NCI-H1417 (cell line): ENCODE results near the gene WFIKKN2.
"Not testable (repeated sequence)": the region's sequence is repeated elsewhere in the genome, so short reads cannot be mapped to it uniquely, and the experiment has no call there.

Experiments used
- DNase-seq, 3 experiments: peaks; one replicate each; lab custom pipeline; 2025; lab: John Stamatoyannopoulos, UW

WFIKKN2 gene

DNA sequence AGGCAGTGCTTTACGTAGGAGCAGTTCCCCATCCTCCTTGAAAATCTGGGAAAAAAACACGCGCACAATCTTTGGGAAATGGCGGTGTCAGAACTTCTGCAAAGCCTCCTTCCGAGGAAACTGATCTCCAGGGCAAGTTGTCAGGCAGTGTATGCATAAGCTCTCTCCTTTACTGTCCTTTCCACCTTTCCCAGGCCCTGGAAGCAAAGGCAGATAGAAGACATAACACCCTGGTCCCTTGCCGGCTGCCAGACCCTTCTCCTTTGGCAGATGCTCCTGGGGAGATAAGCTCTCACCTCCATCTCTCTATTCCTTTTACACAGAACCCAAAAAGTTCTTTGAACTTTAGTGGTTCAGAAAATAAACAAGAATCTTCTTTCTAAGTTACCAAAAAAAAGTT is 18.4 kb downstream of the WFIKKN2 start:
- no peak for DNase-seq

DNA sequence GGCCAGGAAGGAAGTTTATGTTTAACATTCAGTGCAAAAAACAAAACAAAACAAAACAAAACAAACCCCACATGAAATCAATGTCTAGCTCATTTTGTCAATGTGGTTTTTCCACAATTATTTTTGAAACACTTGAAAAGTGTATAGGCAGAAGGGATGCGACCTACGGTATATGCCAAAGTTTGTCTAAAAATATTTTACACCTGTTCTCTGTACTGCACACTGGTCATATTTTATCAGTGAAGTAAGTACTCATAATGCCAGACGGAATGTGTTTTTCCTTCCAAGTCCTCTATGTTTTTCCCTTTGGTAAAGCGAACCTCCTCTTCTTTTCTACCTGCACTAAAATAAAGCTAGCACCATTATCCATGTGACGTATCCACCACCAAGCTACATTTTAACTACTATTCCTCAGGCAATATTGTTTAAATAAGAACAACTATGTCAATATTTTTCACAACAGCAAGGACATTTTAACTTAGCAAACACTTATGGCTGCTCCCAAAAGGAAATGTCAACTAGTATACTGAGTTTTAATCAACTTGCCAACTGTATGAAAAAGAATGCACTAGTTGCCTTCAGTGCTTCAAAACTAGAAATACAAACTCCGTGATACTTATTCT is 20.4 kb downstream of the WFIKKN2 start:
- peak in 1 of 3 experiments; percentile 6 for DNase-seq

- no peak for DNase-seq
Observed at GRCh38 chr17:50856431-50856830, 21.0 kb downstream of the WFIKKN2 start.

- no peak for DNase-seq
Observed at GRCh38 chr17:50858486-50859225, 23.3 kb downstream of the WFIKKN2 start.

GRCh38 chr17:50859727-50860126 is 24.3 kb downstream of the WFIKKN2 start:
- DNase-seq: not testable (repeated sequence)

- DNase-seq: no peak
Observed at GRCh38 chr17:50861334-50861676, 25.9 kb downstream of the WFIKKN2 start.

GRCh38 chr17:50861822-50862528 is 26.6 kb downstream of the WFIKKN2 start:
- no peak for DNase-seq

- DNase-seq: peak in 1 of 3 experiments; percentile 50
Observed at GRCh38 chr17:50863221-50863843, 27.9 kb downstream of the WFIKKN2 start.

DNA sequence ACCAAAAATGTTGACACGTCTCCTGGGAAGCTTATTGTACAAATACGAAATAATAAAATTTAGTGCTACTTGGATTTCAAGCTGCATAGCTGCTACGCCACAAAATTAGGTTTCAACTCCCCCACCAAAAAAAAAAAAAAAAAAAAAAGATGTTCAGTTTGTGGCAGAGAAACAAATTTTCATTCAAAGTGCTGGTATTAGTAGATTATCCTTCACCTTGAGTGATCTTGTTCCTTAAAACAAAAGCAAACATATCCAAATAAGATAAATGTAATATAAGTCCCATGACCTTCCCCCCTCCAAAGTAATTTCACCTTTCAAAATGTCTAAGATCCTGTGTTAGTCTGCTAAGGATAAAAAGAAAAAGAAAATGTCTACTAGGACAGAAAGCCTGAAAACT is 28.5 kb downstream of the WFIKKN2 start:
- DNase-seq: no peak

- DNase-seq: no peak
Observed at GRCh38 chr17:50864747-50865059, 29.3 kb downstream of the WFIKKN2 start.

GRCh38 chr17:50865060-50865867 is 29.9 kb downstream of the WFIKKN2 start:
- DNase-seq: peak; percentile 46 to 80 (median 74)

DNA sequence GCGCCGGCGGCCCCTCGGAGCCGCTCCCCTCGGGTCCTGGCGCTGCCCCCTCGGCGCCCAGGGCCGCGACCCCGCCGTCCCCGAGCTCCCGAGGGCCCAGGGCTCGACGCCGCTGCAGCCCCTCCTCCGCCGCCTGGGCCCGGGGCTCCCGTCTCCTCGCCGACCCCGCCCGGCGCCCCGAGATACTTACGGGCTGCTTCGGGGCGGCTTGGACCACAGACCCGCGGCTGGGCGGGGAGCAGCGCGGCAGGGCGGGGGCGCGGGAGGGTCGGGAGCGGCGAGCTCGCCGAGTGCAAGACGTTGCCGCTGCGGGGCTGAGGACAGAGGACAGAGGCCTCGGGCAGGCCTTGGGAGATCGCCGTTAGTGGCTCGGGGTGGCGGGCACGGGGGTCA is 30.5 kb downstream of the WFIKKN2 start:
- no peak for DNase-seq

DNA sequence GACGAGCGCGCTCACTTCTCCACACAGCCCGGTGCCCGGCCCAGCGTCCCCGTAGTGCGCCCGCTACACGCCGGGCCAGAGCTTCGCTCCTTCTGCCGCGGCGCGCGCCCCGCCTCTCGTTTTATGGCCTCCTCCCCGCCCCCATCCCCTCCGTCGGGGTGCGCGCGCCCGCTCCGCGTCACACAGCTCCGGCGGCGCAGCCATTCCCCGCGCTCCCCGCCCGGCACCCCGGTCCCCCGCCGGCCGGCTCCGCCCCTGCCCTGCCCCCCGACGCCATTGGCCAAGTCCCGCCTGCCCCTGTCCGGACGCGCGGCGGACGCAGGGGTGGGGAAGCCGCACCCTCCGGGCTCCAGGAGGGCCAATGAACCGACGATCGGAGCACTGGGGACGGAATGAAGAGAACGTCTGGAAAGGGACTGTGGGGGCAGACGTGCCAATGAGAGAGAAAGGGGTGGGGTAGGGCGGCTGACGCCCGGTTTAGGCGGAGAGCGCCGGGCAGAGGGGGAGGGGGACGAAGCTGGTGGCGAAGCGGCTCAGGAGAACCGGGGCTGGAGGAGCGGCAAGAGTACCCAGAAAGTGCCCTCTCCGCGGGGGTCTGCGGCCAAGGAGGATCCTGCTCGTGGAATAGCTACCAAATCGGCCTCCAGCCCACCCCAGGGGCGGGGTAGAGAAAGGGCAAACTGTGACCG is 31.0 kb downstream of the WFIKKN2 start, which contains the start of gene TOB1:
TOB1 (minus strand) TSS at position 94 of the 689 bp plus-strand sequence. CDS start 2,337 bp downstream, outside the sequence.
- peak; percentile 97 to 98 (median 98) for DNase-seq

DNA sequence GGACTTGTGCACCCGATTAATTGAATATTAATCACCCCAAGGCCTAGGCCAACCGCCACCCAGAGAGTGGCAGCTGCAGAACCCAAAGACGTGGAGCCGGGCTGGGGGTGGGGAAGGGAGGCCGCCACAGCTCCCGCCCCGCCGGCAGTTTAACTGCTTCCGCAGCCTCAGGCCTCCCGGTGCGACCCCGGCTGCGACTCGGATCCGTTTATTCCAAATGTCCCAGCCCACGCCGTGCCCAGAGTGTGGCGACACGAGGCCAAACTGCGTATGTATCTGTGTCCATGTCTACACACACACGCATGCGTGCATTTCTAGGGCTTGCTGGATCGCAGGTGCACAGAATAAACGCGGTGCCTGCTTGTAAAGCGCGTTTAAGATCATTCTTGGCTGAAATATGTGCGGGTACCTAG is 31.6 kb downstream of the WFIKKN2 start:
- DNase-seq: peak; percentile 87 to 96 (median 92)

DNA sequence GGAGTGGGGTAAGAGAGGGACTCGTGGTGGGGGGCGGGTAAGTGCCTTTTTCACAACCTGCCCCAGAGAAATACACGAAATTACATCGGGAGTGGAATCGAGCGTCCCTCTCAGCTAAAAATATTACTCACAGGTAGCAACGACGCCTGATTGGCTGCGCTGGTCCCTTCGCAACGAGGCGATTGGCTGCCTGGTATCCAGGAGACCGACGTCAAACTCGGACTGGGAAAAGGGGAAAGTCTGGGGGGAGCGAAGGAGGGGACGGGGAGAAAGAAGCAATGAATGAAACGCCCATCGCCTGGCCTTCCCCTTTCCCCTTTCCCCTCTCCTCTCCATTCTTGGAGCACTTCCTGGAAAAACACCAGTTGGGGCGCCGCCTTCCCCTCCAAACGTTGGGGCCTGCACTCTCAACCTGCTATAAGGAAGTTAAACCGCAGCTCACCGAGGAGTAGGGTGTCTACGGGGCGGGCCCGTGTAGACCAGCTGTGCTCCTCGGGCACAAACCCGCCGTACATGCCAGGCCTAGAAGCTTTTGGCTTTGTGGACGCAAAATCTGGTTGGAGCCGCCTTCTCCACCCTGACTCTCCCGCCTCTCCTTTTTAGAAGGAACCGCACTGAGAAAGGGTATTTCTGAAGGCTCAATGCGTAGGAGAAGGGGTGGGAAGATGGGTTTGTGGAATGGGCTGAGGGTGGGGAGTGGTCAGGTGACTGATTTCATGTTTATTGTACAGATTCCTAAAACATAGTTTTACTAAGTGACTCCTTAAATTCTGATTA is 32.2 kb downstream of the WFIKKN2 start:
- peak; percentile 93 to 98 (median 95) for DNase-seq

- DNase-seq: no peak
Observed at GRCh38 chr17:50868140-50868438, 32.7 kb downstream of the WFIKKN2 start.

- DNase-seq: no peak
Observed at GRCh38 chr17:50868602-50869001, 33.2 kb downstream of the WFIKKN2 start.

DNA sequence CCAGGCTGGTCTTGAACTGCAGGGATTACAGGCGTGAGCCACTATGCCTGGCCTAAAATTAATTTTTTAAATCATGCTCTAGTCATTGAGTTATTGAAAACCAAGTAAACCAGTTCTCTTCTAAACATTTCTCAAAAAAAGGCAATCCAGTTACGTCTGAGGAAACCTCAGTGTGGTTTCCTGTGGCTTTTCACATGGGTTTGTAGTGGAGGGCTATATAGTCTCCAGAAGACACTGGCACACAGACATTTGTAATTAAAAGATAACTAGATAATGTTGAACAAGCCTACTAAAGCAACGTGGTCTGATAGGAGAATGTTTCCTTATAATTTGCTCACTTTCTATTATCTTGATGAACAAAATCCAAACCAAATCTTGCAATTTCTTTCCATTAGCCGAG is 36.0 kb downstream of the WFIKKN2 start:
- DNase-seq: no peak

DNA sequence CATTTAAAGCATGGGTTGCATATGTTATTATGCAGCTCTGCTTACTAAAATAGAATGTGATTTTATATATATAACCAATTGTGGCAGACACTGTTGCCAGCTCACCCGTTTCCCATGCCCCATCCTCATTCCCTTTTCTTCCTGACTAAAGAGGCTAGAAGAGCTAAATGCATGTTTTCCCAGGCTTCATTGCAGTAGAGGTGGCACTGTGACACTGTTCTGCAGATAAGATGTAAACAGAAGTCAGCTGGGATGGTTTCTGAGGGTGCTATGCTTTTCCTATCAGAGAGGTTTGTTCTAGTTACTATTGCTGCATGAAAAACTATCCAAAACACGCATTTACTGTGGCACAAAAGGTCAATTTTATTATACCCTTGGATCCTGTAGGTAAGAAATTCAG is 36.5 kb downstream of the WFIKKN2 start:
- no peak for DNase-seq

DNA sequence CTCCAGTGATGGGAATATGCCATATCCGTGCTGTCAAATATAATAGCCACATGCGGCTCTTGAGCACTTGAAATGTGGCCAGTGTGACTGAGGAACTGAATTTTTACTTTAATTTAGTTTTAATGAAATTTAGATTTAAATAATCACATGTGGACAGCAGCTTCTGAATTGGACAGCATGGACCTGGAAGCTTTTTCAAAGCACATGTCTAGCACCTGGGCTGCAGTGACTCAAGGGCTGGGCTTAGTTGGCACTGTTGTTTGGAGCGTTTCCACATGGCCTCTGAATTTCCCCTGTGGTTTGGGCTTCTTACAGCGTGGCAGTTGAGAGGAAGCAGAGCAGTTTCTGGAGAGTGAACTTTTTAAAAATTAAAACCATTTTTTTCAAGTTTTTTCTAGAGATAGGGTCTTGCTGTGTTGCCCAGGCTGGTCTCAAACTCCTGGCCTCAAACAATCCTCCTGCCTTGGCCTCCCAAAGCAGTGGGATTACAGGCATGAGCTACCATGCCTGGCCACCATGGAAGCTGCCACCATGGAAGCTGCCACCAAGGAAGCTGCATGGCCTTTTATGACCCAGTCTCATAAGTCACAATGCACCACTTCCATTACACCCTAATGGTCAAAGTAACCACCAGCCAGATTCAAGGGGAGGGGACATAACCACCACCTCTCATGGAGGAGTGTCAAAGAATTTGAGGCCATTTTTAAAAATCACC is 37.5 kb downstream of the WFIKKN2 start:
- DNase-seq: no peak
